C4-2B (cell line): ENCODE measurements around the gene PDCD1LG2.

ENCODE experiments used
- CTCF ChIP-seq: fragments of 450-650 bp; conservative IDR thresholded peaks from 2 replicates; pipeline ENCODE4 v1.5.1; 2017; ENCODE audit warnings: mild to moderate bottlenecking
- ZFX ChIP-seq: fragments of 450-650 bp; IDR thresholded peaks from 2 replicates; pipeline ENCODE4 v1.6.1; 2017

GRCh38 chr9:5611321-5612184, 101.2 kb downstream of the PDCD1LG2 start:
- TF ChIP-seq CTCF (no peak), ZFX (no peak)
